ENCODE measurements around the gene GPRASP2.

- TF ChIP-seq EZH2phosphoT487 (IDR thresholded peaks at IDR 0.05; ENCODE audit: borderline replicate concordance), result no peak
- TF ChIP-seq, protein P1, sequence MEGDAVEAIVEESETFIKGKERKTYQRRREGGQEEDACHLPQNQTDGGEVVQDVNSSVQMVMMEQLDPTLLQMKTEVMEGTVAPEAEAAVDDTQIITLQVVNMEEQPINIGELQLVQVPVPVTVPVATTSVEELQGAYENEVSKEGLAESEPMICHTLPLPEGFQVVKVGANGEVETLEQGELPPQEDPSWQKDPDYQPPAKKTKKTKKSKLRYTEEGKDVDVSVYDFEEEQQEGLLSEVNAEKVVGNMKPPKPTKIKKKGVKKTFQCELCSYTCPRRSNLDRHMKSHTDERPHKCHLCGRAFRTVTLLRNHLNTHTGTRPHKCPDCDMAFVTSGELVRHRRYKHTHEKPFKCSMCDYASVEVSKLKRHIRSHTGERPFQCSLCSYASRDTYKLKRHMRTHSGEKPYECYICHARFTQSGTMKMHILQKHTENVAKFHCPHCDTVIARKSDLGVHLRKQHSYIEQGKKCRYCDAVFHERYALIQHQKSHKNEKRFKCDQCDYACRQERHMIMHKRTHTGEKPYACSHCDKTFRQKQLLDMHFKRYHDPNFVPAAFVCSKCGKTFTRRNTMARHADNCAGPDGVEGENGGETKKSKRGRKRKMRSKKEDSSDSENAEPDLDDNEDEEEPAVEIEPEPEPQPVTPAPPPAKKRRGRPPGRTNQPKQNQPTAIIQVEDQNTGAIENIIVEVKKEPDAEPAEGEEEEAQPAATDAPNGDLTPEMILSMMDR (conservative IDR thresholded peaks at IDR 0.05; ENCODE audit: low read length), result no peak
These were observed 855 bp downstream of the GPRASP2 start for GRCh38 chrX:102712981-102713625.
